Endothelial cell of umbilical vein (primary cell): ENCODE measurements around the gene MYOG. TPM values are rescaled to one million over a fixed set of nuclear protein-coding genes. Genes with fewer than 3 reads are reported as not detected.

Source experiments
- BruUV-seq: library from RNA; stranded (reverse); fragments of 400-500 nt; replicated peaks from 2 replicates; lab custom pipeline; 2021; lab: Mats Ljungman, UMichigan
- CTCF ChIA-PET: fragments of 300-600, 350-600 bp; sonication (Branson Sonifier 250); formaldehyde crosslinking; loops from one replicate; lab custom pipeline; 2021; ENCODE audit warnings: antibody characterized with exemption, inconsistent platforms; lab: Charles Lee
- POLR2A ChIA-PET: fragments of 300-600, 350-600 bp; sonication (Branson Sonifier 250); formaldehyde crosslinking; loops from one replicate; lab custom pipeline; 2021; ENCODE audit warnings: antibody characterized with exemption, inconsistent platforms; lab: Charles Lee
- DNase-seq: peaks from one replicate; pipeline ENCODE4 v3.0.0-alpha.2; 2011; ENCODE audit warnings: low read depth, low spot score
- FAIRE-seq: peaks from 2 replicates; lab custom pipeline; 2011; peaks lifted over from hg19 to GRCh38; lab: Jason Lieb, UNC
- H2AFZ ChIP-seq: 2 replicates; pipeline ENCODE4 v1.6.0; 2012; ENCODE audit warnings: low read depth, low read length, control low read depth, inconsistent platforms
- H3K27ac ChIP-seq: 2 replicates; pipeline ENCODE4 v1.5.1; 2011; ENCODE audit warnings: low read depth, mild to moderate bottlenecking, control low read depth, low read length, moderate library complexity; ENCODE audit not compliant: insufficient read depth
- H3K27me3 ChIP-seq, 2 experiments: 2 replicates each; pipeline versions ENCODE4 v1.6.0 to v1.6.1; 2011; ENCODE audit warnings: low read length in 2 of 2, mixed read lengths in 1 of 2; ENCODE audit not compliant: control insufficient read depth in 2 of 2, insufficient read depth in 2 of 2
- H3K36me3 ChIP-seq, 2 experiments: 2 replicates in 1 of 2; 3 replicates in 1 of 2; pipeline ENCODE4 v1.5.1; 2011; ENCODE audit warnings: low read length in 2 of 2, mild to moderate bottlenecking in 1 of 2, moderate library complexity in 1 of 2; ENCODE audit not compliant: control insufficient read depth in 2 of 2, insufficient read depth in 2 of 2; ENCODE audit errors: extremely low read depth in 1 of 2
- H3K4me1 ChIP-seq: 3 replicates; pipeline ENCODE4 v1.5.1; 2011; ENCODE audit warnings: mild to moderate bottlenecking, low read length; ENCODE audit not compliant: control insufficient read depth, insufficient read depth; ENCODE audit errors: extremely low read depth
- H3K4me2 ChIP-seq: 2 replicates; pipeline ENCODE4 v1.6.1; 2011; ENCODE audit warnings: low read length, control low read depth, mixed read lengths; ENCODE audit not compliant: insufficient read depth
- H3K4me3 ChIP-seq, 3 experiments: fragments of 200-600 bp in 1 of 3; sonication (generic), shearing (Covaris generic) in 1 of 3; replicated peaks in 1 of 3; 2 replicates each; pipeline ENCODE4 v1.5.1; 2011 to 2016; ENCODE audit warnings: control low read depth in 3 of 3, low read length in 3 of 3, mild to moderate bottlenecking in 2 of 3, inconsistent platforms in 1 of 3, low read depth in 1 of 3, moderate library complexity in 1 of 3; ENCODE audit not compliant: insufficient read depth in 1 of 3
- H3K79me2 ChIP-seq: 2 replicates; pipeline ENCODE4 v1.6.0; 2012; ENCODE audit warnings: low read length, inconsistent platforms; ENCODE audit not compliant: control insufficient read depth, insufficient read depth
- H3K9ac ChIP-seq: replicated peaks from 2 replicates; pipeline ENCODE3; 2011; ENCODE audit warnings: low read length, control low read depth; ENCODE audit not compliant: insufficient read depth; ENCODE audit errors: extremely low read depth
- H3K9me1 ChIP-seq: replicated peaks from 3 replicates; pipeline ENCODE4 v1.6.0; 2011; ENCODE audit warnings: mild to moderate bottlenecking, low read length; ENCODE audit not compliant: control insufficient read depth, insufficient read depth; ENCODE audit errors: extremely low read depth
- H3K9me3 ChIP-seq: replicated peaks from 2 replicates; pipeline ENCODE4 v1.5.1; 2012; ENCODE audit warnings: low read length, inconsistent platforms; ENCODE audit not compliant: control insufficient read depth, insufficient read depth
- H4K20me1 ChIP-seq: replicated peaks from 2 replicates; pipeline ENCODE3; 2011; ENCODE audit warnings: mild to moderate bottlenecking, low read length; ENCODE audit not compliant: control insufficient read depth, insufficient read depth; ENCODE audit errors: extremely low read depth
- FOS ChIP-seq: IDR thresholded peaks from 2 replicates; pipeline ENCODE4 v1.6.1; 2011; ENCODE audit warnings: mild to moderate bottlenecking, low read length, moderate library complexity, borderline replicate concordance; ENCODE audit not compliant: insufficient read depth
- GATA2 ChIP-seq: IDR thresholded peaks from 2 replicates; pipeline ENCODE4 v1.7.0; 2011; ENCODE audit warnings: low read depth, mild to moderate bottlenecking, moderate library complexity, mixed read lengths, low read length; ENCODE audit not compliant: insufficient read length, insufficient read depth
- JUN ChIP-seq: IDR thresholded peaks from 2 replicates; pipeline ENCODE4 v1.6.1; 2011; ENCODE audit warnings: borderline replicate concordance, low read depth; ENCODE audit not compliant: insufficient read length, insufficient read depth
- MYC ChIP-seq: IDR thresholded peaks from one replicate; pipeline ENCODE4 v1.6.1; 2011; ENCODE audit warnings: mild to moderate bottlenecking, low read depth, low read length
- POLR2A ChIP-seq: IDR thresholded peaks from 2 replicates; pipeline ENCODE4 v1.6.1; 2012; ENCODE audit warnings: low read depth, mild to moderate bottlenecking, control low read depth, low read length
- POLR2AphosphoS5 ChIP-seq: IDR thresholded peaks from 2 replicates; pipeline ENCODE4 v1.6.1; 2012; ENCODE audit warnings: low read depth, mild to moderate bottlenecking, control low read depth, low read length, moderate library complexity; ENCODE audit not compliant: insufficient read depth
- dilution Hi-C: fragments of 300-500 bp; cut with MboI; formaldehyde crosslinking; loops from one replicate; pipeline ENCODE4 v1.15.0; 2019; ENCODE audit warnings: low sequenced_read_pairs; ENCODE audit not compliant: extremely low pct_ligation_motif_present
- intact Hi-C: fragments of 100-400 bp; cut with micrococcal nuclease; formaldehyde crosslinking; loops from one replicate; pipeline ENCODE4 v1.10.0; 2022
- polyA plus RNA-seq, 4 experiments: library from polyadenylated mRNA; depleted of rRNA in 3 of 4; stranded (reverse) in 3 of 4; unstranded in 1 of 4; fragments of >200 nt; gene quantifications; 2 replicates each; pipeline versions ENCODE4 v1.2.1 to v1.2.3, GENCODE V29; 2011 to 2012; ENCODE audit warnings: missing spikeins in 1 of 4
- total RNA-seq: library from RNA; stranded (reverse); gene quantifications from 2 replicates; pipeline ENCODE4 v1.2.3, GENCODE V29; 2021

Gene MYOG
- total and polyA plus RNA-seq, 2 donors (not counting 3 experiments of a cell fraction or from before 2014, with no cell fraction given) = not detected

- Histone ChIP-seq H3K9me3 (no peaks in the 10 kb centered on the region), H3K9ac (no peak overlapping the region), H3K36me3 (no peaks in the 10 kb centered on the region), H4K20me1 (no peaks in the 10 kb centered on the region), H3K4me1 (peaks cover 4% of the 10 kb centered on the region), H3K27me3 (peaks cover 21 to 48% of the 10 kb centered on the region in 2 experiments), H2AFZ (no peak overlapping the region), H3K79me2 (no peaks in the 10 kb centered on the region), H3K27ac (no peak overlapping the region), H3K4me2 (no peak overlapping the region), H3K9me1 (no peaks in the 10 kb centered on the region), H3K4me3 (no peak overlapping the region)
- dilution Hi-C loops (no loop called here), intact Hi-C loops (no loop called here)
- BruUV-seq = no TSS peak
- DNase-seq (no peak), FAIRE-seq (no peak)
- CTCF ChIA-PET = interaction anchor here (0.8 to 2.3 kb wide), 4 partner anchors 11 to 91 kb away, joined by 3 to 12 read pairs (median 7); no protein-coding TSS in a partner anchor
- POLR2A ChIA-PET = no interaction called here
- TF ChIP-seq JUN = no peak
- no peak for TF ChIP-seq GATA2
- TF ChIP-seq POLR2AphosphoS5 = no peak
- no peak for TF ChIP-seq MYC
- TF ChIP-seq POLR2A = no peak
- TF ChIP-seq FOS = no peak
Measured at GRCh38 chr1:203129501-203130231, 43.9 kb upstream of the MYOG start.
